ENCODE results near the gene NLRP9. TPM values are rescaled to one million over a fixed set of nuclear protein-coding genes. Genes with fewer than 3 reads are reported as not detected.

The NLRP9 gene
- total RNA-seq, 1 experiment from 2014 or later: 0.02 TPM

- Histone ChIP-seq H3K27me3 (no peaks in the 10 kb centered on the region), H3K4me3 (no peak overlapping the region), H3K36me3 (peaks cover 25% of the 10 kb centered on the region), H3K4me1 (no peaks in the 10 kb centered on the region), H3K27ac (no peak overlapping the region), H3K9me3 (replicated peaks) (no peaks in the 10 kb centered on the region)
- no peak for DNase-seq
These were observed 41.7 kb downstream of the NLRP9 start for GRCh38 chr19:55696301-55697068.

GRCh38 chr19:55695511-55696290, 42.5 kb downstream of the NLRP9 start:
- H3K27me3 ChIP-seq: no peaks in the 10 kb centered on the region
- no peaks in the 10 kb centered on the region for H3K4me1 ChIP-seq
- H3K9me3 ChIP-seq (replicated peaks): no peaks in the 10 kb centered on the region
- no peak overlapping the region for H3K27ac ChIP-seq
- H3K4me3 ChIP-seq: no peak overlapping the region
- peaks cover 22% of the 10 kb centered on the region for H3K36me3 ChIP-seq
- DNase-seq: no peak

- H3K4me1 ChIP-seq: no peaks in the 10 kb centered on the region
- H3K27me3 ChIP-seq: no peaks in the 10 kb centered on the region
- no peak for DNase-seq
- H3K4me3 ChIP-seq: no peak overlapping the region
- H3K36me3 ChIP-seq: peaks cover 25% of the 10 kb centered on the region
- H3K27ac ChIP-seq: no peak overlapping the region
- no peaks in the 10 kb centered on the region for H3K9me3 ChIP-seq (replicated peaks)
These were observed 43.3 kb downstream of the NLRP9 start for GRCh38 chr19:55694656-55695491.

- Histone ChIP-seq H3K36me3 (peaks cover 29% of the 10 kb centered on the region), H3K27ac (no peak overlapping the region), H3K27me3 (no peaks in the 10 kb centered on the region), H3K9me3 (replicated peaks) (no peaks in the 10 kb centered on the region), H3K4me1 (peaks cover 3% of the 10 kb centered on the region), H3K4me3 (no peak overlapping the region)
- DNase-seq: no peak
These were observed 44.0 kb downstream of the NLRP9 start for GRCh38 chr19:55694241-55694655.

GRCh38 chr19:55693336-55693974, 44.7 kb downstream of the NLRP9 start:
- Histone ChIP-seq H3K36me3 (peaks cover 31% of the 10 kb centered on the region), H3K4me3 (no peak overlapping the region), H3K4me1 (peaks cover 7% of the 10 kb centered on the region), H3K9me3 (replicated peaks) (no peaks in the 10 kb centered on the region), H3K27ac (no peak overlapping the region), H3K27me3 (no peaks in the 10 kb centered on the region)
- no peak for DNase-seq

GRCh38 chr19:55692681-55693081, 45.5 kb downstream of the NLRP9 start:
- no peak for DNase-seq
- no peak overlapping the region for H3K27ac ChIP-seq
- peaks cover 31% of the 10 kb centered on the region for H3K36me3 ChIP-seq

GRCh38 chr19:55691561-55692481, 46.4 kb downstream of the NLRP9 start:
- H3K27me3 ChIP-seq: no peaks in the 10 kb centered on the region
- H3K27ac ChIP-seq: no peak overlapping the region
- H3K4me3 ChIP-seq: no peak overlapping the region
- H3K4me1 ChIP-seq: peaks cover 12% of the 10 kb centered on the region
- peaks cover 31% of the 10 kb centered on the region for H3K36me3 ChIP-seq
- H3K9me3 ChIP-seq (replicated peaks): no peaks in the 10 kb centered on the region
- DNase-seq: no peak

More at GRCh38 chr19:55692681-55693081, 45.5 kb downstream of the NLRP9 start:
- no peaks in the 10 kb centered on the region for H3K27me3 ChIP-seq
- H3K4me1 ChIP-seq: peaks cover 12% of the 10 kb centered on the region
- H3K4me3 ChIP-seq: no peak overlapping the region
- H3K9me3 ChIP-seq (replicated peaks): no peaks in the 10 kb centered on the region

- no peak overlapping the region for H3K4me3 ChIP-seq
- H3K9me3 ChIP-seq (replicated peaks): no peaks in the 10 kb centered on the region
- peaks cover 12% of the 10 kb centered on the region for H3K4me1 ChIP-seq
- H3K27ac ChIP-seq: no peak overlapping the region
- no peak for DNase-seq
- H3K36me3 ChIP-seq: peaks cover 31% of the 10 kb centered on the region
- H3K27me3 ChIP-seq: no peaks in the 10 kb centered on the region
These were observed 47.2 kb downstream of the NLRP9 start for GRCh38 chr19:55690769-55691545.

- Histone ChIP-seq H3K27me3 (no peaks in the 10 kb centered on the region), H3K4me1 (peaks cover 12% of the 10 kb centered on the region), H3K36me3 (peaks cover 31% of the 10 kb centered on the region), H3K4me3 (no peak overlapping the region), H3K27ac (no peak overlapping the region), H3K9me3 (replicated peaks) (no peaks in the 10 kb centered on the region)
- DNase-seq: no peak
These were observed 48.0 kb downstream of the NLRP9 start for GRCh38 chr19:55690109-55690768.

- Histone ChIP-seq H3K9me3 (replicated peaks) (no peaks in the 10 kb centered on the region), H3K4me3 (no peak overlapping the region), H3K27ac (peak overlapping the region; percentile 81), H3K4me1 (peaks cover 12% of the 10 kb centered on the region), H3K27me3 (no peaks in the 10 kb centered on the region), H3K36me3 (peaks cover 32% of the 10 kb centered on the region)
- no peak for DNase-seq
These were observed 48.6 kb downstream of the NLRP9 start for GRCh38 chr19:55689411-55690108.

GRCh38 chr19:55688422-55689218, 49.6 kb downstream of the NLRP9 start:
- Histone ChIP-seq H3K9me3 (replicated peaks) (no peaks in the 10 kb centered on the region), H3K4me1 (peaks cover 12% of the 10 kb centered on the region), H3K27me3 (no peaks in the 10 kb centered on the region), H3K36me3 (peaks cover 30% of the 10 kb centered on the region), H3K27ac (peak overlapping the region; percentile 81), H3K4me3 (no peak overlapping the region)
- DNase-seq: peak; percentile 95

Measured in SJCRH30 (cell line).